HuH-7.5 (cell line): Measurements from ENCODE around the gene RNF123.
A peak's percentile ranks its signal among the peaks of the same experiment; 100 is the strongest.

Experiments used
- DNase-seq: peaks from one replicate; pipeline ENCODE4 v3.0.0; 2011; ENCODE audit warnings: low spot score

Gene RNF123

DNA sequence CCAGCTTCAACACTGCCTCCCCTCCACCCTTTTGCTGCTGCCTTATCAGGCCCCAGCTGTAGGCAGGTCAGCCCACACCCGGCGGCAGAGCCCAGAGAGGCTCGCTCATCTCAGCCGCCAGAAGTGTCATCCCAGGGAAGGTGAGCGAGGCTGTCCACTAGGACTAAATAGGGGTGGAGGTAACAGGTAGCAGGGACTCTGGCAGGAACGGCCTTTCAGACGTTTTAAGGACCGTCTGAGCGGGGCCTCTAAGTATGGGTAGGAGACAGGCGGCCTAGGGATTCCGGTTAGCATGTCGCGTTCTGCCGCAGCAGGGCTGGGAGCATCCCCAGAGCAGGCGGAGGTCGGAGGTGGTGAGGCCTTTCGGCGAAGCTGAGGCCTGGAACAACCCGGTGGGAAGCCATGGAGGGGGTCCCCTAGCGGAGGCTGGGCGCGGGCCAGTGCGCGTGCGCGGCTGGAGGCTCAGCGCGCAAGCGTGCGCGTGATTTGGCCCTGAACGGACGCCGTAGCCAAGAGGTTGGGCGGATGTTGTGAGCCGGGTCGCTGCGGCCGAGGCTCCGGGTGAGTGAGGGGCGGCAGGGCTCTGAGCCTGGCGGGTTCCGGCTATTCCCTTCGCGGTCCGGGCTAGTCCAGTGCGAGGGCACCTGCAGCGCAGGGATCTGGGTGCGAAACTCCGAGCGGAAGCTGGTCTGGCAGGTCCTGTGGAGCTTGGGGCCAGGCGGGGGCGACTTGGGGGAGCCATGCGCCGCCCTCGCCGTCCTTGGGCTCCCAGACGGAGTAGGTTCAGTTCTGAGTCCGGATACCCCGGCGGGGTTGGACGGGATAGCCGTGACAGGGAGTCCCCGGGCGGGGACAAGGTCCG, at the start of gene RNF123, which contains the start of gene MST1:
Gene RNF123 (plus strand): TSS at position 512 of the 862 bp plus-strand sequence. CDS start 1,609 bp downstream, outside the sequence.
Gene MST1 (minus strand): TSS at position 429 of the 862 bp plus-strand sequence. CDS start 783 bp downstream, outside the sequence.
- peak; percentile 91 for DNase-seq

DNA sequence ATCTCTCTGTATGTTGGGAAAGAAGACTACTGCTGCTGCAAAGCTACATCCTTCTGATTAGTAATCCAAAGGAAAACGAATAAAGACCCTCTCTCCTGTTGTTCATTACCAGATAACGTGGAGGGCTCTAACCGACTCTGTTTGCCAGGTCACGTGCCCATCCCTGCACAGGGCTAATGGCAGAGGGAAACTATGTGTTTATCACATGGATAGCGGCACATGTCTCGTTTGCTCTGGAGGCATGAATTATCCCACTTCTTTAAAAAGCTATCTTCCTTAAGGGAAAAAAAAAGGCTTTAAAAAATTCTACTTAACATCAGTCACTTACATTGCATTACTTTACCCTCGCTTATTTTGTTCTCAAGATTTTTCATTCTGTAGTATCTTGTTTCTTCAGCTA, 48.1 kb upstream of the RNF123 start:
- DNase-seq = no peak

DNA sequence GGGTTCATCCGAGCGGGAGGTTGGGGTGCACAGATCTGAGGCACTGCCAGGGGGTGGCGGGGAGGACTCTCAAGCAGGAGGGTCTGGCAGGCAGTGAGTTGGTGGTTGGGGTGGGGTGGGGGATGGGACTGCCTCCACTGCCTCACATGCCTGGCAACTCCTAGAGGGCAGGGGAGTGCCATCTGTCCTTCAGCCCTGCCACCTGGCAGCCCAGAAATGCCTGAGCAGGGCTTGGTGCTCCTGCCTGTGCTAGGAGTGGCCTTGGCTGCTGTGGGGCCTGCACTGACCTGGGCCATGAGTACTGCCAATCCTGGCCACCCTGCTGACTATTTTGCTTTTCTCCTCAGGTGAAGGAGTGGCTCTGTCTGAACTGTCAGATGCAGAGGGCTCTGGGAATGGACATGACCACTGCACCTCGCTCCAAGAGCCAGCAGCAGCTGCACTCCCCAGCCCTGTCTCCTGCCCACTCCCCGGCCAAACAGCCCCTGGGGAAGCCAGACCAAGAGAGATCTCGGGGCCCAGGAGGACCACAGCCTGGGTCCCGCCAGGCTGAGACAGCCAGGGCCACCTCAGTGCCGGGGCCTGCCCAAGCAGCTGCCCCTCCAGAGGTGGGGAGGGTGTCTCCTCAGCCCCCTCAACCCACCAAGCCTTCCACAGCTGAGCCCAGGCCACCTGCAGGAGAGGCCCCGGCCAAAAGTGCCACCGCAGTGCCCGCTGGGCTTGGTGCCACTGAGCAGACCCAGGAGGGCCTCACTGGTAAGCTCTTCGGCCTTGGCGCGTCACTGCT, 47.2 kb upstream of the RNF123 start:
- no peak for DNase-seq

DNA sequence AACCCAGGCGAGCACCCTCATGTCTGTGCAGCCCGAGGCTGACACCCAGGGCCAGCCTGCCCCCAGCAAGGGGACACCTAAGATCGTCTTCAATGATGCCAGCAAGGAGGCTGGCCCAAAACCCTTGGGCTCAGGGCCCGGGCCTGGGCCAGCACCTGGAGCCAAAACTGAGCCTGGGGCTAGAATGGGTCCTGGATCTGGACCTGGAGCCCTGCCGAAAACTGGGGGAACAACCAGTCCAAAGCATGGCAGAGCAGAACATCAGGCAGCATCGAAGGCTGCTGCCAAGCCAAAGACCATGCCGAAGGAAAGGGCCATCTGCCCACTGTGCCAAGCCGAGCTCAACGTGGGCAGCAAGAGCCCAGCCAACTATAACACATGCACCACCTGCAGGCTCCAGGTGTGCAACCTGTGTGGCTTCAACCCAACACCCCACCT, 46.6 kb upstream of the RNF123 start:
- no peak for DNase-seq

DNA sequence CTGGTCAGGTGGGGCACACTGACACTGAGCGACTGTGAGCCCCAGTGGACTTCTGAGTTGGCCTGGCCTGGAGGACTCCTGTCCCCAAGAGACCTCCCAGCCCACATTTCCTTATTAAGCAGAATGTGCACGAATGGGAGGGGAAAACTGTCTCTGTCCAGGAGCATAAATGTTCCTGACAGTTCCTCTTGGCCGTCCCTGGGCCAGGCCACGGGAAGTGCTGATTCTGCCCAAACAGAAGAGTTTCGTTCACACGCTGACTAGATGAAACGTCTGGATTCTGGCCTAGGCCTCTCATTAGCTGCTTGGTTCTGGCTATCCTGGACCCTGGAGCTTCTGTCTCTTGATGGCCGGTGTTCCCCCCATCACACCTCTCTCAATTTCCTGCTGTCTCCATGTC, 44.7 kb upstream of the RNF123 start:
- no peak for DNase-seq

DNA sequence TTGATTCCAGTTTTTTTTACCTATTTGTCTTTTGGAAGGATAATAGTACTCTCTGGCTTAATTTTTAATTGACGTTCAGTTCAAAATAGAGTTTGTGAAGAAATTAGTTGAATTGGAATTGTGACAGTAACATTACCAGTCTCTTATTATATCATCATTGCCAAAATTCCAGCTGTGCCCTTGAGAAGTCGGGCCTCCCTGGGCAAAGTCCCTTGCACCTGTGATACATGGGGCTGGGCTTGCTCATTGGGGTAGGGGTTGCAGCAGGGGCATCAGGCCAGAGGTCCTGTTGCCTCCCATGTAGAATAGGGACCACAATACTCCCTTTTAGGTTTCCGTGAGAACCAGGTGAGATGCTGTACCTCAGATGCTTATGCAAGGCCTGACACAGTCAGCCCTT, 43.1 kb upstream of the RNF123 start:
- no peak for DNase-seq

DNA sequence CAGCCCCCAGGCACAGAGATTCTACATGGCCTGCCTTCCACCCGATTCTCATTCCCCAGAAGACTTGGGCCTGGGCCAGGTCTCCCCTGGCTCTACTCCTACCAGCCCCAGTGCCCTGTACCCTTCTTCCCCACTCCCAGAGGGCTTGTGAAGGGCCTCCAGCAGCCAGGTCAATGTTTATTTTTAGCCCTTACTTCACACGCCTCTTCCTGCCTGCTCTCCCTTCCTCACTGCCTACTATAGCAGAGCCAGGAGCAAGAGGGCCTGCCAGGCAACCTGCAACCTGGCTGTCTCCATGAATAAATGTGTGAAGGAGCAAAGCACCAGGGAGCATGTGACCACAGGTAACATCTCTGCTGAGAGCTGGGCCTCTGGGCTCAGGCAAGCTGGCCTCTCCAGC, 41.6 kb upstream of the RNF123 start:
- DNase-seq = peak; percentile 56

DNA sequence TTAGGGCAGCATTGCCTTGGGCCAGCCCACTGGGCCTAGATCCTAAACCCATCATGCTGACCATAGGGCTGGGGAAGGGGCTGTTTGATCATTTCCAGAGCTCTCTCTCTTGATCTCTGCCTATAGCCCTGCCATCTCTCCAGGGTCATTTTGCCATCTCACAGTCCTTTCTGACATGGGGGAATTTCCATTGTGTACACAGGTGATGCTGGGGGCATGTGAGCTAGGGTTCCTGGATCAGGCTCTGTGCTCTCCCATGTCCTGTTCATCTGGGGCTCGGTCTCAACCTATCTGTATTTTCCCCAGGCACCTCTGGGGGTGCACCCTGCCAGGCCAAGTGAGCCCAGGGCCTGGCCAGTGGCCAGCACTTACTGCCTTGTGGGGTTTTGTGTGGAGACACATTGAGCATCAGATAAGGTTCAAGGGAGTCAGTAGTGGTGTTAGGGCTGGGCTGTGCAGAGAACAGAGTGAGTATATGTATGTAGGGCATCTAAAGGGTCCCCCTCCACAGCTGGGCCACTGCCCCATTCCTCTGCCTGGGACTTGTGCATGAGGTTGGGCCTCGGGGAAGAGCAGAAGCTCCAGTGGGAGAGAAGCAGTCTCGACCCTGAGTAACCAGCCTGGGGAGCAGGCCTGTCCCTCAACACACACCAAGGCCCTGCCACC, 40.9 kb upstream of the RNF123 start:
- no peak for DNase-seq

DNA sequence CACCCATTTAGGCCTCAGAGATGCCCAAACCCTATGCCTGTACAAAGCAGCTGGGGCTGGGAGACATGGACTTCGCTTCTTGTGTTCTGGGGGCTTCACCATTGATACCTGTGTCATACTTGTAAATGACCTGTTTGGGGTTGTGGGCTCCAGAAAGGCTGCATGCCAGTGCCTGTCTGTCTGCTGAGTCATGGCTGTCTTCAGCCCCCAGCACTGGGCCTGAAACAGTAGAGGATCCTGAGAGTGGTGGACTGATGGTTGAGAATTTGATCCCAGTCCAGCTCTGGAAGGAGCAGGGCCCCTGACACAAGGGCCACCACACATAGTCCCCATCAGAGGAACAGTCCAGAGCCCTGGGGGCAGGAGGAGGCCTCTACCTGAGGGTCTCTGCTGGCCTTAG, 39.8 kb upstream of the RNF123 start:
- no peak for DNase-seq

DNA sequence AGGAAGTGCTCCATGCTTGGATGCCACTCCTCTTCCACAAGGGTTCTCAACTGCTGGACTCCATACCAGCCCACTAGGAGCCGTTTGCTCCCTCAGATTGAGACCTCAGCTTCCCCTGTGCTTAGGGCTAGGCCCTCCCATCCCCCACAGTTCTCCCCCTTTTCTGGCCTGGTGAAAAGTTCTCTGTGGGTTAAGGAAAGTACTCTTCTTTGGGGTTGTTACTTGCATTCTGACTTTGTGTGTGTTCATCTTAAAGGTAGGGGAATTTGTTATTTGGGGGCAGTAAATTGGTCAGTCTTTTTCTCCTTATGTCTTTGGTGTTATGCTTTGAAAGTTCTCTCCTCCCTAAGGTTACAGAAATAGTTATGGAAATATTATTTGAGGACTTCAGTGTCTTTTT, 39.2 kb upstream of the RNF123 start:
- no peak for DNase-seq

DNA sequence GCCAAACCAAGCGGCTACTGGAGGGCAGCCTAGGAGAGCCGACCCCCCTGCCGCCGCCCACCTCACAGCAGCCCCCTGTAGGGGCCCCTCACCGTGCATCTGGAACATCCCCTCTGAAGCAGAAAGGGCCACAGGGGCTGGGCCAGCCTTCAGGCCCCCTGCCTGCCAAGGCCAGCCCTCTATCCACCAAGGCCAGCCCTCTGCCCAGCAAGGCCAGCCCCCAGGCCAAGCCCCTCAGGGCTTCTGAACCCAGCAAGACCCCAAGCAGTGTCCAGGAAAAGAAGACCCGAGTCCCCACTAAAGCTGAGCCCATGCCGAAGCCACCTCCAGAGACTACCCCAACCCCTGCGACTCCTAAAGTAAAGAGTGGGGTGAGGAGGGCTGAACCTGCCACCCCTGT, 38.7 kb upstream of the RNF123 start:
- DNase-seq = no peak

DNA sequence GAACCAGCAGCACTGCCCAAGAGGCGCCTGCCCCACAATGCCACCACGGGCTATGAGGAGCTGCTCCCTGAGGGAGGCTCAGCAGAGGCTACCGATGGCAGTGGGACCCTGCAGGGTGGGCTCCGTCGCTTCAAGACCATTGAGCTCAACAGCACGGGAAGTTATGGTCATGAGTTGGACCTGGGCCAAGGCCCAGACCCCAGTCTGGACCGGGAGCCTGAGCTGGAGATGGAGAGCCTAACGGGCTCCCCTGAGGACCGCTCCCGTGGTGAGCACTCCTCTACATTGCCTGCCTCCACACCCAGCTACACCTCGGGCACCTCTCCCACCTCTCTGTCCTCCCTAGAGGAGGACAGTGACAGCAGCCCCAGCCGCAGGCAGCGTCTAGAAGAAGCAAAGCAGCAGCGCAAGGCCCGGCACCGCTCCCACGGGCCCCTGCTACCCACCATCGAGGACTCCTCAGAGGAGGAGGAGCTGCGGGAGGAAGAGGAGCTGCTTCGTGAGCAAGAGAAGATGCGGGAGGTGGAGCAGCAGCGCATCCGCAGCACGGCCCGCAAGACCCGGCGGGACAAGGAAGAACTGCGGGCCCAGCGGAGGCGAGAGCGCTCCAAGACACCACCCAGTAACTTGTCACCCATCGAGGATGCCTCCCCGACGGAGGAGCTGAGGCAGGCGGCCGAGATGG, 37.0 kb upstream of the RNF123 start:
- DNase-seq = no peak

DNA sequence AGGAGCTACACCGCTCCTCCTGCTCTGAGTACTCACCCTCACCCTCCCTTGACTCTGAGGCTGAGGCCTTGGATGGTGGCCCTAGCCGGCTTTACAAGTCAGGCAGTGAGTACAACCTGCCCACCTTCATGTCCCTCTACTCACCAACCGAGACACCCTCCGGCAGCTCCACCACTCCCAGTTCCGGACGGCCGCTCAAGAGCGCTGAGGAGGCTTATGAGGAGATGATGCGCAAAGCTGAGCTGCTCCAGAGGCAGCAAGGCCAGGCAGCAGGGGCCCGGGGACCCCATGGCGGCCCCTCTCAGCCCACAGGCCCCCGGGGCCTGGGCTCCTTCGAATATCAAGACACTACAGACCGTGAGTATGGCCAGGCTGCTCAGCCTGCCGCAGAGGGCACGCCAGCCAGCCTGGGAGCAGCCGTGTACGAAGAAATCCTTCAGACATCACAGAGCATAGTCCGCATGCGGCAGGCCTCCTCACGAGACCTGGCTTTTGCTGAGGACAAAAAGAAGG, 36.4 kb upstream of the RNF123 start:
- no peak for DNase-seq

DNA sequence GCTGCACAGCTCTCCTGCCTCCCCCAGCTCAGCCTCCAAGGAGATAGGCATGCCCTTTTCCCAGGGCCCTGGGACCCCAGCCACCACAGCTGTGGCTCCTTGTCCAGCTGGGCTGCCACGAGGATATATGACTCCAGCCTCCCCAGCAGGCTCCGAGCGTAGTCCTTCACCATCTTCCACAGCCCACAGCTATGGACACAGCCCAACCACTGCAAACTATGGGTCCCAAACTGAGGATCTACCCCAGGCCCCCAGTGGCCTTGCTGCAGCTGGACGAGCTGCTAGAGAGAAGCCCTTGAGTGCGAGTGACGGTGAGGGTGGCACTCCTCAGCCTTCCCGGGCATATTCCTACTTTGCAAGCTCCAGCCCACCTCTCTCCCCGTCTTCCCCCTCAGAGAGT, 35.7 kb upstream of the RNF123 start:
- no peak for DNase-seq

DNA sequence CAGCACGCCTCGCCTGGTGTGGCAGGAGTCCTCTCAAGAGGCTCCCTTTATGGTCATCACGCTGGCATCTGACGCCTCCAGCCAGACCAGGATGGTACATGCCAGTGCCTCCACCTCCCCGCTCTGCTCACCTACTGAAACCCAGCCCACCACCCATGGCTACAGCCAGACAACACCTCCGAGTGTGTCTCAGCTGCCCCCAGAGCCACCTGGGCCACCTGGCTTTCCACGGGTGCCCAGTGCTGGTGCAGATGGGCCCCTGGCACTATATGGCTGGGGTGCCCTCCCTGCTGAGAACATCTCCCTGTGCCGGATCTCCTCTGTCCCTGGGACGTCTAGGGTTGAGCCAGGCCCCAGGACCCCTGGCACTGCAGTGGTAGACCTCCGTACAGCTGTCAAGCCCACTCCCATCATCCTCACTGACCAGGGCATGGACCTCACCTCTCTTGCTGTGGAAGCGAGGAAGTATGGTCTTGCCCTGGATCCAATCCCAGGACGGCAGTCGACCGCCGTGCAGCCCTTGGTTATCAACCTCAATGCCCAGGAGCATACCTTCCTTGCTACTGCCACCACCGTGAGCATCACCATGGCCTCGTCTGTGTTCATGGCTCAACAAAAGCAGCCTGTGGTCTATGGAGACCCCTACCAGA, 35.1 kb upstream of the RNF123 start:
- no peak for DNase-seq

DNA sequence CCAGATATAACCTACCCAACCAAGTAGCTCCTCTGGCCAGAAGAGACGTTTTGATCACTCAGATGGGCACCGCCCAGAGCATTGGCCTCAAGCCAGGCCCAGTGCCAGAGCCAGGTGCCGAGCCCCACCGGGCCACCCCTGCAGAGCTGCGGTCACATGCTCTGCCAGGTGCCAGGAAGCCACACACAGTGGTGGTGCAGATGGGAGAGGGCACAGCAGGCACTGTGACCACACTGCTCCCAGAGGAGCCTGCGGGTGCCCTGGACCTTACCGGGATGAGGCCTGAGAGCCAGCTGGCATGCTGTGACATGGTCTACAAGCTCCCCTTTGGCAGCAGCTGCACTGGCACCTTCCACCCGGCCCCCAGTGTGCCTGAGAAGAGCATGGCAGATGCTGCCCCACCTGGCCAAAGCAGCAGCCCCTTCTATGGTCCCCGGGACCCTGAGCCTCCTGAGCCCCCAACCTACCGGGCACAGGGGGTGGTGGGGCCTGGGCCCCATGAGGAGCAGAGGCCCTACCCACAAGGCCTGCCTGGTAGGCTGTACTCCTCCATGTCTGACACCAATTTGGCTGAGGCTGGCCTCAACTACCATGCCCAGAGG, 34.3 kb upstream of the RNF123 start:
- DNase-seq = no peak

DNA sequence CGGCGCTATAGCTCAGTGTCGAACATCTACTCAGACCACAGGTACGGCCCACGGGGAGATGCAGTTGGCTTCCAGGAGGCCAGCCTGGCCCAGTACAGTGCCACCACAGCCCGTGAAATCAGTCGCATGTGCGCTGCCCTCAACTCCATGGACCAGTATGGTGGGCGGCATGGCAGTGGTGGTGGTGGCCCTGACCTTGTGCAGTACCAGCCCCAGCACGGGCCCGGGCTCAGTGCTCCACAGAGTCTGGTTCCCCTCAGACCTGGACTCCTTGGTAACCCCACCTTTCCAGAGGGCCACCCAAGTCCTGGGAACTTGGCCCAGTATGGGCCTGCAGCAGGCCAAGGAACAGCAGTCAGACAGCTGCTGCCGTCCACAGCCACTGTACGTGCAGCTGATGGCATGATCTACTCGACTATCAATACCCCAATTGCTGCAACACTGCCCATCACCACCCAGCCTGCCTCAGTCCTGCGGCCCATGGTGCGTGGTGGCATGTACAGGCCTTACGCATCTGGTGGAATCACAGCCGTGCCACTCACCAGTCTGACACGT, 33.5 kb upstream of the RNF123 start:
- DNase-seq = no peak

DNA sequence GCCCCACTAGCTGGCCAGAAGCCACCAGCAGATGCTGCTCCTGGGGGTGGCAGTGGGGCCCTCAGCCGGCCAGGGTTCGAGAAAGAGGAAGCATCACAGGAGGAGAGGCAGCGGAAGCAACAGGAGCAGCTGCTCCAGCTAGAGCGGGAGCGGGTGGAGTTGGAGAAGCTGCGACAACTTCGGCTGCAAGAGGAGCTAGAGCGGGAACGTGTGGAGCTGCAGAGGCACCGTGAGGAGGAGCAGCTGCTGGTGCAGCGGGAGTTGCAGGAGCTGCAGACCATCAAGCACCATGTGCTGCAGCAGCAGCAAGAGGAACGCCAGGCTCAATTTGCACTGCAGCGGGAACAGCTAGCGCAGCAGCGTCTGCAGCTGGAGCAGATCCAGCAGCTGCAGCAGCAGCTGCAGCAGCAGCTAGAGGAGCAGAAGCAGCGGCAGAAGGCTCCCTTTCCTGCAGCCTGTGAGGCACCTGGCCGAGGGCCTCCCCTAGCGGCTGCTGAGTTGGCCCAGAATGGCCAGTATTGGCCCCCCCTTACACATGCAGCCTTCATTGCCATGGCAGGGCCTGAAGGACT, 32.7 kb upstream of the RNF123 start:
- DNase-seq = no peak

DNA sequence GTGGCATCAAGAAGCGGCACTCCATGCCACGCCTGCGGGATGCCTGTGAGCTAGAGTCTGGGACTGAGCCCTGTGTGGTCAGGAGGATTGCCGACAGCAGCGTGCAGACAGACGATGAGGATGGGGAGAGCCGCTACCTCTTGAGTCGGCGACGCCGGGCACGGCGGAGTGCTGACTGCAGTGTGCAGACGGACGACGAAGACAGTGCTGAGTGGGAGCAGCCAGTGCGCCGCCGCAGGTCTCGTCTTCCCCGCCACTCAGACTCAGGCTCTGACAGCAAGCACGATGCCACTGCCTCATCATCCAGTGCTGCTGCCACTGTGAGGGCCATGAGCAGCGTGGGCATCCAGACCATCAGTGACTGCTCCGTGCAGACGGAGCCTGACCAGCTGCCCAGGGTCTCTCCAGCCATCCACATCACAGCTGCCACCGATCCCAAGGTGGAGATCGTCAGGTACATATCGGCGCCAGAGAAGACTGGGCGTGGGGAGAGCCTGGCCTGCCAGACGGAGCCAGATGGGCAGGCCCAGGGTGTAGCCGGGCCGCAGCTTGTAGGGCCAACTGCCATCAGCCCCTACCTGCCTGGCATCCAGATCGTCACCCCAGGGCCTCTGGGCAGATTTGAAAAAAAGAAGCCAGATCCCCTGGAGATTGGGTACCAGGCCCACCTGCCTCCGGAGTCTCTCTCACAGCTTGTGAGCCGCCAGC, 32.0 kb upstream of the RNF123 start:
- no peak for DNase-seq
